Mesendoderm (in vitro differentiated cells): ENCODE data around the gene DELE1.

Source experiments
- DNase-seq: peaks from one replicate; pipeline ENCODE4 v3.0.0; 2013
- H2AK5ac ChIP-seq: 2 replicates; pipeline ENCODE4 v1.6.1; 2013; ENCODE audit warnings: low read length, inconsistent platforms
- H2BK120ac ChIP-seq: 2 replicates; pipeline ENCODE4 v1.6.1; 2013; ENCODE audit warnings: low read depth, mild to moderate bottlenecking, low read length, moderate library complexity, mixed read lengths
- H2BK15ac ChIP-seq: replicated peaks from 2 replicates; pipeline ENCODE4 v1.6.1; 2013; ENCODE audit warnings: low read depth, mild to moderate bottlenecking, moderate library complexity
- H2BK5ac ChIP-seq: 2 replicates; pipeline ENCODE4 v1.6.1; 2013; ENCODE audit warnings: low read length, inconsistent platforms
- H3K18ac ChIP-seq: 2 replicates; pipeline ENCODE4 v1.6.1; 2013; ENCODE audit warnings: mild to moderate bottlenecking, low read length, mixed read lengths
- H3K23ac ChIP-seq: one replicate; pipeline ENCODE4 v1.6.1; 2013; ENCODE audit warnings: low read length
- H3K27ac ChIP-seq: 2 replicates; pipeline ENCODE4 v1.5.1; 2013; ENCODE audit warnings: low read depth, mild to moderate bottlenecking, inconsistent platforms, low read length, moderate library complexity
- H3K27me3 ChIP-seq: 2 replicates; pipeline ENCODE4 v1.6.1; 2013; ENCODE audit warnings: low read length, control low read depth, mild to moderate bottlenecking, inconsistent platforms; ENCODE audit not compliant: insufficient read depth, poor library complexity
- H3K36me3 ChIP-seq: 2 replicates; pipeline ENCODE4 v1.6.1; 2013; ENCODE audit warnings: low read length, inconsistent platforms; ENCODE audit not compliant: control insufficient read depth, insufficient read depth
- H3K4ac ChIP-seq: one replicate; pipeline ENCODE4 v1.6.1; 2013; ENCODE audit warnings: low read depth, mild to moderate bottlenecking, low read length, moderate library complexity
- H3K4me1 ChIP-seq: 2 replicates; pipeline ENCODE4 v1.6.1; 2013; ENCODE audit warnings: low read depth, low read length, inconsistent platforms; ENCODE audit not compliant: control insufficient read depth
- H3K4me2 ChIP-seq: 2 replicates; pipeline ENCODE4 v1.6.1; 2013; ENCODE audit warnings: low read length
- H3K4me3 ChIP-seq: 2 replicates; pipeline ENCODE4 v1.5.1; 2013; ENCODE audit warnings: mild to moderate bottlenecking, low read length
- H3K56ac ChIP-seq: one replicate; pipeline ENCODE4 v1.6.1; 2013; ENCODE audit warnings: low read length
- H3K79me1 ChIP-seq: 2 replicates; pipeline ENCODE4 v1.6.1; 2013; ENCODE audit warnings: low read length, inconsistent platforms
- H3K79me2 ChIP-seq: 2 replicates; pipeline ENCODE4 v1.6.1; 2013; ENCODE audit warnings: mild to moderate bottlenecking, low read length; ENCODE audit not compliant: control insufficient read depth, insufficient read depth
- H3K9ac ChIP-seq: 2 replicates; pipeline ENCODE4 v1.6.1; 2013; ENCODE audit warnings: low read length, inconsistent platforms
- H4K5ac ChIP-seq: one replicate; pipeline ENCODE4 v1.6.1; 2013; ENCODE audit warnings: low read length
- H4K8ac ChIP-seq: one replicate; pipeline ENCODE4 v1.6.1; 2013; ENCODE audit warnings: low read depth, mild to moderate bottlenecking, control low read depth, low read length, moderate library complexity
- WGBS: extraction: QIAGEN DNeasy Blood & Tissue Kit; methylation state at CpG from one replicate; pipeline ENCODE4 v1.1.7; 2013; ENCODE audit warnings: low lambda C conversion rate, missing lambda C conversion rate; ENCODE audit not compliant: insufficient coverage; ENCODE audit errors: extremely low coverage; 5-methylcytosine and 5-hydroxymethylcytosine counted together

The DELE1 gene

DNA sequence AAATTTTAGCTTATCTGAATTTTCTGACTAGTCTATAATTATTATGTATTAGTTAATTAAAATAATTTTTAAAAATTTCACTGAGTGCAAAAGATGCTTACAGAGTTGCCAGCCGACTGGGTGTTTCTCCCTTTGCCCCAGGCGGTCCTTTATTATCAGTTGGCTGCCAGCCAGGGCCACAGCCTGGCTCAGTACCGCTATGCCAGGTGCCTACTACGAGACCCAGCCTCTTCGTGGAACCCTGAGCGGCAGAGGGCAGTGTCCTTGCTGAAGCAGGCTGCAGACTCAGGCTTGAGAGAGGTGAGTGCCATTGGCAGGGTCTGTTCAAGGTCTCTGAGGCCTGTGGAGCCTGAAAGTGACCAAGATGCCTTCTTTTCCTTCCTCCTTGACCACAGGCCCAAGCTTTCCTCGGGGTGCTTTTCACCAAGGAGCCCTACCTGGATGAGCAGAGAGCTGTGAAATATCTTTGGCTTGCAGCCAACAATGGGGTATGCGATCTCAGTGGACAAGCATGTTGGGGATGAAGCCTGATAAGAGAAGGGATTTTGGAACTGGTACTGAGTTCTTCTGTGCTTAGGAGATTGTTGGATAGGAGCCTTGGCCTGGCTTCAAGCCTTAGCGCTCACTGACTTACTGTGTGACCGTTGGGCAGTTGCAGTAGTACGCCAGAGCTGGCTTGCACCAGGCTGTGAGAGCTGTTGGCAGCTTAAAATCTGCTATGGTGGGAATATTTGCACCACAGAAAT lies 10.6 kb downstream of the DELE1 start:
- Histone ChIP-seq H3K9ac (no peak overlapping the region), H2AK5ac (no peak overlapping the region), H3K56ac (no peak overlapping the region), H3K27me3 (no peaks in the 10 kb centered on the region), H4K5ac (no peak overlapping the region), H3K18ac (no peak overlapping the region), H2BK5ac (no peak overlapping the region), H3K36me3 (peaks cover 34% of the 10 kb centered on the region), H3K79me2 (no peaks in the 10 kb centered on the region), H2BK15ac (no peak overlapping the region), H2BK120ac (no peak overlapping the region), H3K4me3 (no peak overlapping the region), H3K27ac (no peak overlapping the region), H3K4ac (no peak overlapping the region), H3K79me1 (no peaks in the 10 kb centered on the region), H3K4me1 (no peaks in the 10 kb centered on the region), H4K8ac (no peak overlapping the region), H3K23ac (no peak overlapping the region), H3K4me2 (no peak overlapping the region)
- no CpG with 5 or more reads among the region's 11 CpGs for WGBS
- DNase-seq: no peak

DNA sequence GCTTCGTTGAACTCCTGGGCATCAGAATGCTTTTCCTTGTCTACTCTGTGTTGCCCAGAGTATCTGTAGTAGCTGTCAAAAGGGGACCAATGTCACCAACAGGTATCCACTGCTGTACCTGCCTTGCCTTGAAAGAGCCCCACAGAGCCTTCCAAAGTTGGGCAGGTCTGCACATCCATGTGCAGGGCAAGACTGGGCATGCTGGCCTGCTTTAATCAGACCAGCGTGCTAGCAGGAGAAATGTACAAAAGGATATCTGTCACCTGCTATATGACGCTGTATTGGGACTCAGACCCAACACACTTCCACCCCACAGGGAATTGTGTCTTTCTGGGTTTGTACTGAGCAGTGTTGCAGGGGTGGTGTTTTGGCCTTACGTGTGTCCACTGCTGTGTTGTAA lies 11.9 kb downstream of the DELE1 start:
- no peak overlapping the region for H4K8ac ChIP-seq
- H3K18ac ChIP-seq: no peak overlapping the region
- no peak overlapping the region for H4K5ac ChIP-seq
- H2BK120ac ChIP-seq: no peak overlapping the region
- H2BK5ac ChIP-seq: no peak overlapping the region
- H2BK15ac ChIP-seq: no peak overlapping the region
- no peak overlapping the region for H3K23ac ChIP-seq
- no peaks in the 10 kb centered on the region for H3K79me1 ChIP-seq
- H3K4me1 ChIP-seq: no peaks in the 10 kb centered on the region
- H2AK5ac ChIP-seq: no peak overlapping the region
- no peak overlapping the region for H3K9ac ChIP-seq
- no peak overlapping the region for H3K4me2 ChIP-seq
- H3K4me3 ChIP-seq: no peak overlapping the region
- no peak overlapping the region for H3K27ac ChIP-seq
- H3K79me2 ChIP-seq: no peaks in the 10 kb centered on the region
- no peak for DNase-seq
- H3K27me3 ChIP-seq: no peaks in the 10 kb centered on the region
- H3K4ac ChIP-seq: no peak overlapping the region
- H3K36me3 ChIP-seq: peaks cover 29% of the 10 kb centered on the region
- no peak overlapping the region for H3K56ac ChIP-seq
- no CpG with 5 or more reads among the region's 4 CpGs for WGBS

DNA sequence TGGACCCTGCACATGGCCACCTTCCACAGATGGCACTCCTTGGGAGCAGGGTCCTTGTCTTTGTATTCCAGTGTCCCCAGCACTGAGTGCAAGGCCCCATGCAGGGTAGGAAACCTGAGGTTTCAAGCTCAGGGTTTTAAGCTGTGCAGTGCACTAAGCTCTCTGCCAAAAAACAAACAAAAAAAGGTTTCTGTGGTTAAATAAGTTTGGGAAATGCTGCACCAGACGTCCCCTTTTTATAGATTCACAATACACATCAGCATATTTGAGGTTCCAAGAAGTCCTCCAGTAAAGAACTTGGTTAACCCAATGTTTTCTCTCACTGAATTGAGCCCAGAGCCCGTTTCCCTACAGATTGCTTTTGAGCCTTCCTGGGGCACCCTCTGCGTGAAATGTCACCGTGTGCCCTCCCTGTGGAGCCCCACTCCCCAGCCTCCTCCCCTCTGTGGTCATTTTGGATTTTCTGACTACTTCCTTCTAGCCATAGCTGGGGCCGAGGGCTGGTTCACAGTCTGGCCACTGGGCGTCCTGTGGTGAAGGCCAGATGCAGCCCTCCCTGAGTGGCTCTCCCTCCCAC lies 17.1 kb downstream of the DELE1 start:
- no peak for DNase-seq

DNA sequence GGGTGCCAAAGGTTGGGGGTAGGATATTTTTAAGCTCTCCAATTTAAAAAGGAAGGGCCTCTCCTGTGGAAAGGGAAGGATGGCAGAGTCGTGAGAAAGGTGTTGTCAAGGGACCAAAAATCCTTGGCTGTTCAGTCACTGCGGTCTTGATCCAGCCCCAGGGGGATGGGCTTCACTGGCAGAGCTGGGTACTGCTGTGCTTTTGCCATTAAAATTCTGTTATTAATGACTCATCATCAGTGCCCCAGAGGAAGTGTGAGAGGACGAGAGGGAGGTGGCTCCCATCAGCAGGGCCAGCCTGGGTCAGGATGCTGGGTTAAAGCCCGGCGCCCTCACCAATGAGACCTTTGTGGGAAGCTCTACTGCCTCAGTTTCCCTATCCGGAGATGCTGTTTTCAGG lies 17.6 kb downstream of the DELE1 start:
- Histone ChIP-seq H2BK15ac (no peak overlapping the region), H3K79me2 (no peaks in the 10 kb centered on the region), H3K4me3 (no peak overlapping the region), H3K27ac (no peak overlapping the region), H3K4me2 (no peak overlapping the region), H3K4me1 (no peaks in the 10 kb centered on the region), H3K18ac (no peak overlapping the region), H2BK120ac (no peak overlapping the region), H4K5ac (no peak overlapping the region), H3K79me1 (no peaks in the 10 kb centered on the region), H3K27me3 (no peaks in the 10 kb centered on the region), H3K23ac (no peak overlapping the region), H2AK5ac (no peak overlapping the region), H3K56ac (no peak overlapping the region), H3K9ac (no peak overlapping the region), H3K4ac (no peak overlapping the region), H2BK5ac (no peak overlapping the region), H3K36me3 (peaks cover 7% of the 10 kb centered on the region), H4K8ac (no peak overlapping the region)
- no peak for DNase-seq
- no CpG with 5 or more reads among the region's 6 CpGs for WGBS

More for the DNA sequence above, 17.1 kb downstream of the DELE1 start:
- Histone ChIP-seq H2BK120ac (no peak overlapping the region), H3K4me3 (no peak overlapping the region), H3K23ac (no peak overlapping the region), H2BK15ac (no peak overlapping the region), H2BK5ac (no peak overlapping the region), H3K4me2 (no peak overlapping the region), H3K56ac (no peak overlapping the region), H4K8ac (no peak overlapping the region), H3K36me3 (peaks cover 7% of the 10 kb centered on the region), H2AK5ac (no peak overlapping the region), H3K18ac (no peak overlapping the region), H3K9ac (no peak overlapping the region), H3K79me2 (no peaks in the 10 kb centered on the region), H3K79me1 (no peaks in the 10 kb centered on the region), H3K4ac (no peak overlapping the region), H3K27me3 (no peaks in the 10 kb centered on the region), H4K5ac (no peak overlapping the region), H3K4me1 (no peaks in the 10 kb centered on the region), H3K27ac (no peak overlapping the region)
- WGBS: no CpG with 5 or more reads among the region's 6 CpGs

DNA sequence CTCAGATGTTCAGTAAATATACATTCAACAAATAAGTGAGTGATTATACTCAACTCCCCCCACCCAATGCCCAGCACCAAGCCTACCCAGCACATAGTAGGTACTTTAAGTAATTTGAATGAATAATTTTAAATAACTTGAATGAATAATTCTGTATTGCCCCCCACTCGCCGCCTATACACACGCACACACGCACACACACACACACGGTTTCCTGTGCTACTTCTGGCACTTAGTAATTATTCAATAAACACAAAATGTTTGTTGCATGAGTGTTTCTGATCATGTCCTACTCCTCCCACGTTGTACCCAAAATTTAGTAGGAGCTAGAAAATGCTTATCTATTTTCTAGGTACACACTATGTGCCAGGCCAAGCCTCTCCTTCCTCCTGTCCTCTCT lies 18.1 kb downstream of the DELE1 start:
- H3K36me3 ChIP-seq: peaks cover 5% of the 10 kb centered on the region
- H3K27me3 ChIP-seq: no peaks in the 10 kb centered on the region
- H4K8ac ChIP-seq: no peak overlapping the region
- H2BK15ac ChIP-seq: no peak overlapping the region
- no peaks in the 10 kb centered on the region for H3K79me1 ChIP-seq
- no peak overlapping the region for H3K56ac ChIP-seq
- no peaks in the 10 kb centered on the region for H3K4me1 ChIP-seq
- H3K18ac ChIP-seq: no peak overlapping the region
- WGBS: no CpG with 5 or more reads among the region's 6 CpGs
- H3K79me2 ChIP-seq: no peaks in the 10 kb centered on the region
- H3K4me3 ChIP-seq: no peak overlapping the region
- no peak overlapping the region for H2AK5ac ChIP-seq
- no peak overlapping the region for H3K4ac ChIP-seq
- no peak overlapping the region for H3K27ac ChIP-seq
- H3K4me2 ChIP-seq: no peak overlapping the region
- H3K9ac ChIP-seq: no peak overlapping the region
- H2BK5ac ChIP-seq: no peak overlapping the region
- no peak overlapping the region for H4K5ac ChIP-seq
- no peak overlapping the region for H3K23ac ChIP-seq
- DNase-seq: no peak
- H2BK120ac ChIP-seq: no peak overlapping the region
